ENCODE results near the gene ADA.

- TF ChIP-seq EZH2 (IDR thresholded peaks at IDR 0.05; ENCODE audit: low read depth) (no peak), CTCF (conservative IDR thresholded peaks at IDR 0.05) (no peak)
These were observed 54.0 kb downstream of the ADA start for GRCh38 chr20:44597516-44597915.

Data from PC-9 (cell line).